HEK293T (cell line): Measurements from ENCODE around the gene ANGPTL7.

Experiments used
- CTCF ChIA-PET: fragments of 350-600 bp; formaldehyde crosslinking; extraction: SDS; loops from one replicate; lab custom pipeline; 2021; ENCODE audit warnings: antibody characterized with exemption, inconsistent platforms; lab: Yijun Ruan, JAX
- POLR2A ChIA-PET: fragments of 350-600 bp; formaldehyde crosslinking; extraction: SDS; loops from one replicate; lab custom pipeline; 2020; ENCODE audit warnings: antibody characterized with exemption, inconsistent platforms; lab: Yijun Ruan, JAX
- DNase-seq: peaks from one replicate; pipeline ENCODE4 v3.0.0; 2012; ENCODE audit warnings: mixed read lengths; ENCODE audit errors: extremely low spot score
- ARNT ChIP-seq: fragments of 450-650 bp; IDR thresholded peaks from 2 replicates; pipeline ENCODE4 v1.6.1; 2017; ENCODE audit warnings: mild to moderate bottlenecking
- BHLHE40 ChIP-seq: fragments of 450-650 bp; IDR thresholded peaks from 2 replicates; pipeline ENCODE4 v1.6.1; 2016; ENCODE audit warnings: mild to moderate bottlenecking, moderate library complexity, borderline replicate concordance
- CTBP1 ChIP-seq: fragments of 450-650 bp; IDR thresholded peaks from 2 replicates; pipeline ENCODE4 v1.6.1; 2016; ENCODE audit warnings: borderline replicate concordance
- ELF4 ChIP-seq: fragments of 450-650 bp; IDR thresholded peaks from 2 replicates; pipeline ENCODE4 v1.6.1; 2017; ENCODE audit warnings: antibody characterized with exemption
- FOXA1 ChIP-seq: fragments of 450-650 bp; IDR thresholded peaks from 2 replicates; pipeline ENCODE4 v1.6.1; 2016; ENCODE audit warnings: mild to moderate bottlenecking
- FOXK2 ChIP-seq: fragments of 450-650 bp; IDR thresholded peaks from 2 replicates; pipeline ENCODE4 v1.6.1; 2016; ENCODE audit warnings: mild to moderate bottlenecking
- FOXM1 ChIP-seq: fragments of 450-650 bp; IDR thresholded peaks from 2 replicates; pipeline ENCODE4 v1.6.1; 2017; ENCODE audit warnings: mild to moderate bottlenecking, borderline replicate concordance
- HDGF ChIP-seq: fragments of 450-650 bp; IDR thresholded peaks from 2 replicates; pipeline ENCODE4 v1.6.1; 2017; ENCODE audit warnings: antibody characterized with exemption, borderline replicate concordance
- L3MBTL2 ChIP-seq: fragments of 450-650 bp; conservative IDR thresholded peaks from 2 replicates; pipeline ENCODE4 v1.6.1; 2016; ENCODE audit warnings: mild to moderate bottlenecking
- LEF1 ChIP-seq: fragments of 450-650 bp; IDR thresholded peaks from 2 replicates; pipeline ENCODE4 v1.6.1; 2017; ENCODE audit warnings: mild to moderate bottlenecking, borderline replicate concordance
- NFRKB ChIP-seq: fragments of 450-650 bp; IDR thresholded peaks from 2 replicates; pipeline ENCODE4 v1.6.1; 2016; ENCODE audit warnings: mild to moderate bottlenecking, moderate library complexity
- PKNOX1 ChIP-seq: fragments of 450-650 bp; IDR thresholded peaks from 2 replicates; pipeline ENCODE4 v1.6.1; 2016
- SP1 ChIP-seq: fragments of 450-650 bp; IDR thresholded peaks from 2 replicates; pipeline ENCODE4 v1.6.1; 2017
- SUZ12 ChIP-seq: fragments of 450-650 bp; IDR thresholded peaks from 2 replicates; pipeline ENCODE4 v1.6.1; 2016; ENCODE audit warnings: mild to moderate bottlenecking
- TARDBP ChIP-seq: fragments of 450-650 bp; IDR thresholded peaks from 2 replicates; pipeline ENCODE4 v1.6.1; 2016
- ZNF384 ChIP-seq: fragments of 450-650 bp; IDR thresholded peaks from 2 replicates; pipeline ENCODE4 v1.6.1; 2016

The ANGPTL7 gene

GRCh38 chr1:11180342-11180744 is 8.8 kb upstream of the ANGPTL7 start:
- no peak for DNase-seq
- ChIA-PET CTCF (interaction anchor here (0.7 kb wide), 1 partner anchor 161 kb away, joined by 3 read pairs; no protein-coding TSS in a partner anchor), POLR2A (interaction anchor here (0.9 kb wide), 1 partner anchor 11 kb away, joined by 4 read pairs; no protein-coding TSS in a partner anchor)
- TF ChIP-seq SP1 (no peak), PKNOX1 (peak; percentile 8; the same call in 1 of the 2 replicates)

- ChIA-PET CTCF (interaction anchor here (0.5 kb wide), 1 partner anchor 796 kb away, joined by 3 read pairs; no protein-coding TSS in a partner anchor), POLR2A (interaction anchor here (1.1 kb wide), 1 partner anchor 80 kb away, joined by 5 read pairs; the partner anchor contains the start of gene MTOR)
- no peak for DNase-seq
- no peak for TF ChIP-seq CTBP1
- no peak for TF ChIP-seq ARNT
- no peak for TF ChIP-seq LEF1
- no peak for TF ChIP-seq BHLHE40
- TF ChIP-seq SUZ12 = no peak
- no peak for TF ChIP-seq TARDBP
- TF ChIP-seq PKNOX1 = no peak
- TF ChIP-seq ZNF384 = no peak
- TF ChIP-seq ELF4 = no peak
- no peak for TF ChIP-seq FOXK2
These were observed 6.3 kb upstream of the ANGPTL7 start for GRCh38 chr1:11182884-11183283.

- CTCF ChIA-PET = no interaction called here
- TF ChIP-seq ZNF384 = no peak
- TF ChIP-seq BHLHE40 = no peak
- TF ChIP-seq ARNT = no peak
- no peak for TF ChIP-seq TARDBP
- TF ChIP-seq PKNOX1 = no peak
- POLR2A ChIA-PET = no interaction called here
- DNase-seq = no peak
These were observed 4.2 kb upstream of the ANGPTL7 start for GRCh38 chr1:11184973-11185372.

GRCh38 chr1:11187000-11187399 is 2.2 kb upstream of the ANGPTL7 start:
- POLR2A ChIA-PET = no interaction called here
- TF ChIP-seq L3MBTL2 (no peak), CTBP1 (no peak), ZNF384 (no peak), BHLHE40 (no peak), LEF1 (no peak), HDGF (no peak), ARNT (no peak)
- no peak for DNase-seq
- CTCF ChIA-PET = interaction anchor here (0.6 kb wide), 1 partner anchor 15 kb away, joined by 3 read pairs; no protein-coding TSS in a partner anchor

GRCh38 chr1:11187494-11187893 is 1.7 kb upstream of the ANGPTL7 start:
- TF ChIP-seq ZNF384 (no peak), BHLHE40 (no peak), FOXM1 (no peak), ARNT (no peak), ELF4 (no peak), TARDBP (no peak), NFRKB (no peak), L3MBTL2 (no peak), PKNOX1 (no peak), SP1 (no peak), LEF1 (no peak), FOXK2 (no peak), SUZ12 (no peak), FOXA1 (no peak), CTBP1 (no peak)
- POLR2A ChIA-PET = no interaction called here
- no peak for DNase-seq
- CTCF ChIA-PET = no interaction called here

GRCh38 chr1:11187931-11188330 is 1.2 kb upstream of the ANGPTL7 start:
- ChIA-PET CTCF (no interaction called here), POLR2A (no interaction called here)
- no peak for TF ChIP-seq ELF4
- no peak for TF ChIP-seq ARNT
- TF ChIP-seq HDGF = no peak
- no peak for TF ChIP-seq NFRKB
- no peak for TF ChIP-seq FOXA1
- TF ChIP-seq SUZ12 = no peak
- no peak for TF ChIP-seq TARDBP
- no peak for TF ChIP-seq ZNF384
- TF ChIP-seq CTBP1 = no peak
- no peak for TF ChIP-seq LEF1
- TF ChIP-seq BHLHE40 = no peak
- TF ChIP-seq L3MBTL2 = no peak
- no peak for TF ChIP-seq FOXK2
- no peak for TF ChIP-seq FOXM1
- TF ChIP-seq SP1 = no peak
- TF ChIP-seq PKNOX1 = no peak
- no peak for DNase-seq
